ENCODE results near the gene VCL.

DNA sequence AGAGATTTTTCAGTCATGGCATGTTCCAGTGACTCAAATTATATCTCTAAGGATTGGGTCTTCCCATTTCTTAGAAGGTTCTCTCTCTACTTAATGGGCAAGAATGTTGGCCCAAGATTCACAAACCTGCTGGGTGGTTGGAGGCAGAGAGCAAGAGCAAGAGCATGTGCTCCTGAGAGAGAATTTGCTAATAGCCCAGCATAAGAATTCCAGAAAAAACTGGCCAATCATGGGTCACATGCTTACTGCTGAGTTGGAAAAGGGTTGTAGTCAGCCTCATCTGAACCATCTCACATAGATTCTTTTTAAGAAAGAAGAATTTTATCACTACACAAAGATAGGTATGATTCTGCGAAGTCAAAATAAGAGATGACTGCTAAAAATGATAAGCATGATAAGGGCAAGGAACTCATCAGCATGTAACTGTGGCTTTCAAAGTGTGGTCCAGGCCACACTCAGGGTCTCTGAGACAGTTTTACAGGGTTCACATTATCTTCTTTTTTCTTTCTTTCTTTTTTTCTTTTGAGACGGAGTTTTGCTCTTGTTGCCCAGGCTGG is 8.2 kb upstream of the VCL start:
- TF ChIP-seq, protein P1, sequence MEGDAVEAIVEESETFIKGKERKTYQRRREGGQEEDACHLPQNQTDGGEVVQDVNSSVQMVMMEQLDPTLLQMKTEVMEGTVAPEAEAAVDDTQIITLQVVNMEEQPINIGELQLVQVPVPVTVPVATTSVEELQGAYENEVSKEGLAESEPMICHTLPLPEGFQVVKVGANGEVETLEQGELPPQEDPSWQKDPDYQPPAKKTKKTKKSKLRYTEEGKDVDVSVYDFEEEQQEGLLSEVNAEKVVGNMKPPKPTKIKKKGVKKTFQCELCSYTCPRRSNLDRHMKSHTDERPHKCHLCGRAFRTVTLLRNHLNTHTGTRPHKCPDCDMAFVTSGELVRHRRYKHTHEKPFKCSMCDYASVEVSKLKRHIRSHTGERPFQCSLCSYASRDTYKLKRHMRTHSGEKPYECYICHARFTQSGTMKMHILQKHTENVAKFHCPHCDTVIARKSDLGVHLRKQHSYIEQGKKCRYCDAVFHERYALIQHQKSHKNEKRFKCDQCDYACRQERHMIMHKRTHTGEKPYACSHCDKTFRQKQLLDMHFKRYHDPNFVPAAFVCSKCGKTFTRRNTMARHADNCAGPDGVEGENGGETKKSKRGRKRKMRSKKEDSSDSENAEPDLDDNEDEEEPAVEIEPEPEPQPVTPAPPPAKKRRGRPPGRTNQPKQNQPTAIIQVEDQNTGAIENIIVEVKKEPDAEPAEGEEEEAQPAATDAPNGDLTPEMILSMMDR (IDR thresholded peaks at IDR 0.05): no peak
- no peak for TF ChIP-seq ZFX (IDR thresholded peaks at IDR 0.05; ENCODE audit: borderline replicate concordance)

Data from 22Rv1 (cell line).